Immature natural killer cell (primary cell): ENCODE measurements around the gene ASPG. TPM values are rescaled to one million over a fixed set of nuclear protein-coding genes. Genes with fewer than 3 reads are reported as not detected.

Experiments
- DNase-seq, 3 donors: peaks; one replicate each; pipeline ENCODE4 v3.0.0; 2022; ENCODE audit warnings: mixed read lengths in 1 of 3
- H3K27ac Mint-ChIP-seq, 6 donors: one replicate each; pipeline ENCODE4 v1.8.0; 2020; ENCODE audit warnings: mixed read lengths in 6 of 6, mild to moderate bottlenecking in 5 of 6, inconsistent platforms in 4 of 6, moderate library complexity in 3 of 6
- H3K27me3 Mint-ChIP-seq, 3 donors: one replicate each; pipeline ENCODE4 v1.8.0; 2020 to 2021; ENCODE audit warnings: low read depth in 3 of 3, mild to moderate bottlenecking in 3 of 3, mixed read lengths in 3 of 3, moderate library complexity in 3 of 3, inconsistent platforms in 1 of 3
- H3K36me3 Mint-ChIP-seq, 3 donors: one replicate each; pipeline ENCODE4 v1.8.0; 2020; ENCODE audit warnings: mixed read lengths in 3 of 3, inconsistent platforms in 2 of 3, mild to moderate bottlenecking in 2 of 3
- H3K4me1 Mint-ChIP-seq, 2 donors: one replicate each; pipeline ENCODE4 v1.8.0; 2020; ENCODE audit warnings: inconsistent platforms in 2 of 2, mild to moderate bottlenecking in 2 of 2, mixed read lengths in 2 of 2, moderate library complexity in 1 of 2
- H3K4me3 Mint-ChIP-seq, 5 donors: one replicate each; pipeline ENCODE4 v1.8.0; 2020; ENCODE audit warnings: mild to moderate bottlenecking in 5 of 5, mixed read lengths in 5 of 5, inconsistent platforms in 3 of 5, moderate library complexity in 3 of 5
- H3K9me3 Mint-ChIP-seq, 6 donors: one replicate each; pipeline ENCODE4 v1.8.0; 2020; ENCODE audit warnings: mild to moderate bottlenecking in 6 of 6, mixed read lengths in 6 of 6, inconsistent platforms in 4 of 6, moderate library complexity in 3 of 6
- polyA plus RNA-seq, 3 donors: library from polyadenylated mRNA; unstranded; fragments of 300-500 nt; fragmentation: Illumina TruSeq; gene quantifications; one replicate each; pipeline ENCODE4 v1.2.3, GENCODE V29; 2021

The ASPG gene
- polyA plus RNA-seq, 3 donors from 2014 or later, result not detected

GRCh38 chr14:104116756-104117340 is 31.3 kb downstream of the ASPG start:
- Mint-ChIP-seq H3K4me3 (no peak overlapping the region), H3K4me1 (no peaks in the 10 kb centered on the region), H3K27ac (no peak overlapping the region), H3K9me3 (no peaks in the 10 kb centered on the region), H3K36me3 (no peaks in the 10 kb centered on the region), H3K27me3 (peaks cover 8 to 10% (median 8%) of the 10 kb centered on the region in 3 donors)
- no peak for DNase-seq

DNA sequence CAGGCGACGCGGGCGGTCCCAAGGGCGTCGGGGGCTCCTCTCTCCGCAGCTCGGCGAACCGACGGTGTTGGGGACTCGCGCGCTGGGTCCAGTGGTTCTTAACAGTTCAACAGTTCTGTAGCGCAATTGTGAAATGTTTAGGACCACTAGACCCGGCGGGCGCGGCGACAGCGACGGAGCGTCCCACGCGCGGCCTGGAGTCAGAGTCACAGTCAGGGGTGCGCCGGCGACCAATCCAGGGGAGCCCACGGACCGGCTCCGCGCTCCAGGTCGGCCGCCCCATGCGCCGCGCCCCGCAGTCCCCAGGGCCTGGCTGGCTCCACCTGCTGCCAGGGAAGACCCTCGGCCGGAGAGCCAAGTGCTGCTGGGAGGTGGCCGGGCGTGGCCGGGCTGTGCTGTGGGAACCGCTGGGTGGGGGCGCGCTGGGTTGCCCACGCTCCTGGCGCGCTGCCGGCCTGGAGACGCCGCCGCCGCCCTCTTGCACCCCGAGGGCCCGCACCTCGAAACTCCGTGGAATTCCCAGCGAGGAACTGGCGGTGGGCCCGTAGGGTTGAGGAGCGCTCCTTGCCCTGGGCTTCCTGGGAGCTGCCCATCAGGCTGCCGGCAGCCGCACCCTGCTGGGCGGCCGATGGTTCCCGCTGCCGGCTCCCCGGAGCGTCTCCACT is 32.0 kb downstream of the ASPG start:
- Mint-ChIP-seq H3K36me3 (no peaks in the 10 kb centered on the region), H3K4me3 (peak overlapping the region in 1 of 5 donors; percentile 52), H3K27ac (no peak overlapping the region), H3K27me3 (peaks cover 8 to 10% (median 8%) of the 10 kb centered on the region in 3 donors), H3K9me3 (no peaks in the 10 kb centered on the region), H3K4me1 (no peaks in the 10 kb centered on the region)
- no peak for DNase-seq

- no peak for DNase-seq
- Mint-ChIP-seq H3K36me3 (no peaks in the 10 kb centered on the region), H3K4me1 (no peaks in the 10 kb centered on the region), H3K27ac (no peak overlapping the region), H3K27me3 (peaks cover 6 to 11% (median 10%) of the 10 kb centered on the region in 3 donors), H3K9me3 (no peaks in the 10 kb centered on the region), H3K4me3 (peak overlapping the region in 2 of 5 donors; percentile 1 to 40)
Observed at GRCh38 chr14:104118006-104118844, 32.7 kb downstream of the ASPG start.

GRCh38 chr14:104119119-104119487 is 33.6 kb downstream of the ASPG start:
- DNase-seq, result no peak
- Mint-ChIP-seq H3K4me1 (no peaks in the 10 kb centered on the region), H3K9me3 (peaks cover 0 to 6% (median 5%) of the 10 kb centered on the region in 6 donors), H3K4me3 (no peak overlapping the region), H3K27ac (no peak overlapping the region), H3K36me3 (peaks cover 0 to 4% (median 2%) of the 10 kb centered on the region in 3 donors), H3K27me3 (peaks cover 6 to 10% (median 9%) of the 10 kb centered on the region in 3 donors)

DNA sequence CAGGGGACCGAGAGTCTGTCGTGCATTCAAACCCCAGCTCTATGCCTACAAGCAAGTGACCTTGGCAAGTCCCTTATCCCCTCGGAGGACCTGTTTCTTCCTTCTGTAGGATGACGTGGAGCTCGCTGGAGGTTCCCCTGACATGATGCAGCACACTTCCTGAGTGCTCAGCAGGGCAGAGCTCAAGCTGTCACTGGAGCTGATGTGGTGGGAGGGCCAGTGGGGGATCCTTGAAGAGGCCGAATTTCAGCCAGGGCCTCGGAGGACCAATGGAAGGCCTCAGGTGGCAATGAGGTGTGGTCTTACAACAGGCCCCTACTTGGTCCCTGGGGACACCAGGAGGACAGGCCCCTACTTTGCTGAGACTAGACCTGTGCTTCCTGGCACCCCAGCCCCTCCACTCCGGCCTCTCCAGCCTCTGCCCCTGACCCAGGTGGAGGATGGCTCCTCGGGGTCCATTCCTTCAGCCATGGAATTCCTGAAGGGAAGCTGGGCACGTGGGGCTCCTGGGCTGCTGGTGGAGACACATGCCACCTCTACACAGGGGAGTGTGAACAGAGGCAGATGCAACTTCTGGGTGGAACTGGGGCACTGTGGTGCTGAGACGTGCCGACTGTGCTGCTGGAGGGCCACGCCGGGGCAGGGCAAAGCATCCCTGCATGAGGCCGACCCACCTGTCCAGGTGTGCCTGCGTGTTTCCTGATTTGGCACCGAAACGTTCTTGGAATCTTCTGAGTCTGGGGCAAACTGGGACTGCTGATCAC is 34.2 kb downstream of the ASPG start:
- H3K4me3 Mint-ChIP-seq, result peak overlapping the region in 1 of 5 donors; percentile 30
- peaks cover 6 to 9% (median 8%) of the 10 kb centered on the region in 3 donors for H3K27me3 Mint-ChIP-seq
- peaks cover 0 to 4% (median 3%) of the 10 kb centered on the region in 3 donors for H3K36me3 Mint-ChIP-seq
- no peaks in the 10 kb centered on the region for H3K4me1 Mint-ChIP-seq
- no peak overlapping the region for H3K27ac Mint-ChIP-seq
- peaks cover 0 to 9% (median 5%) of the 10 kb centered on the region in 6 donors for H3K9me3 Mint-ChIP-seq
- DNase-seq, result no peak

DNA sequence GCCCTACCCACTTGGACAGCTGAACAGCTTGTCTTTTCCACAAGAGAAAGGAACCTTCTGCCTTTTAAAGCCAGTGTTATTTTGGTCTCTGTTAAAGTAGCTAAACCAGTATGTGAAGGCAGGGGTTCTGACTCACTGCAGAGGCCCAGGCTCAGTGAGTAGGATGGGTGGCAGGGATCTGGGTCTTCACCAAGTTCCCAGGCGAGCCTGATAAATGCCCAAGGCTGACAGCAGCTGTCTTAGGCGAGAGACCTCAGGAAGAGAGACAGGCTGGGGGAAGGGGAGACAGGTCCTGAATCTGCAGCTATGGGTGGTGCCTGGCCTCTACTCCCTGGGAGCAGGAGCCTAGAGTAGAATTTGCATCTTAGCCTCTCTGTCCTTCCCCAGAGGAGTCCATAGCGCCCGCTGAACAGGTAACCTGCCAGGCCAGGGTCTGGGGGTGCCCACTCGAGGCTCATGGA is 34.8 kb downstream of the ASPG start:
- no peak overlapping the region for H3K27ac Mint-ChIP-seq
- H3K4me1 Mint-ChIP-seq, result no peaks in the 10 kb centered on the region
- DNase-seq, result no peak
- H3K9me3 Mint-ChIP-seq, result peaks cover 0 to 14% (median 9%) of the 10 kb centered on the region in 6 donors
- peaks cover 6 to 13% (median 6%) of the 10 kb centered on the region in 3 donors for H3K27me3 Mint-ChIP-seq
- H3K36me3 Mint-ChIP-seq, result peaks cover 0 to 4% (median 3%) of the 10 kb centered on the region in 3 donors
- peak overlapping the region in 1 of 5 donors; percentile 30 for H3K4me3 Mint-ChIP-seq

- Mint-ChIP-seq H3K4me3 (no peak overlapping the region), H3K27me3 (peaks cover 2 to 13% (median 3%) of the 10 kb centered on the region in 3 donors), H3K9me3 (peaks cover under 1 to 19% (median 10%) of the 10 kb centered on the region in 6 donors), H3K4me1 (no peaks in the 10 kb centered on the region), H3K36me3 (peaks cover 0 to 4% (median 3%) of the 10 kb centered on the region in 3 donors), H3K27ac (no peak overlapping the region)
- DNase-seq, result no peak
Observed at GRCh38 chr14:104121142-104121541, 35.6 kb downstream of the ASPG start.

- Mint-ChIP-seq H3K9me3 (peaks cover 5 to 19% (median 11%) of the 10 kb centered on the region in 6 donors), H3K36me3 (peaks cover 0 to 4% (median 3%) of the 10 kb centered on the region in 3 donors), H3K27ac (no peak overlapping the region), H3K4me3 (no peak overlapping the region), H3K4me1 (no peaks in the 10 kb centered on the region), H3K27me3 (peaks cover 0 to 17% (median 2%) of the 10 kb centered on the region in 3 donors)
- DNase-seq, result no peak
Observed at GRCh38 chr14:104123879-104124278, 38.4 kb downstream of the ASPG start.

GRCh38 chr14:104125011-104125410 is 39.5 kb downstream of the ASPG start:
- peaks cover under 1 to 21% (median 1%) of the 10 kb centered on the region in 3 donors for H3K27me3 Mint-ChIP-seq
- H3K4me1 Mint-ChIP-seq, result no peaks in the 10 kb centered on the region
- no peak overlapping the region for H3K27ac Mint-ChIP-seq
- no peak overlapping the region for H3K4me3 Mint-ChIP-seq
- no peak for DNase-seq
- H3K36me3 Mint-ChIP-seq, result peaks cover 3 to 7% (median 3%) of the 10 kb centered on the region in 3 donors
- peaks cover 5 to 26% (median 18%) of the 10 kb centered on the region in 6 donors for H3K9me3 Mint-ChIP-seq

DNA sequence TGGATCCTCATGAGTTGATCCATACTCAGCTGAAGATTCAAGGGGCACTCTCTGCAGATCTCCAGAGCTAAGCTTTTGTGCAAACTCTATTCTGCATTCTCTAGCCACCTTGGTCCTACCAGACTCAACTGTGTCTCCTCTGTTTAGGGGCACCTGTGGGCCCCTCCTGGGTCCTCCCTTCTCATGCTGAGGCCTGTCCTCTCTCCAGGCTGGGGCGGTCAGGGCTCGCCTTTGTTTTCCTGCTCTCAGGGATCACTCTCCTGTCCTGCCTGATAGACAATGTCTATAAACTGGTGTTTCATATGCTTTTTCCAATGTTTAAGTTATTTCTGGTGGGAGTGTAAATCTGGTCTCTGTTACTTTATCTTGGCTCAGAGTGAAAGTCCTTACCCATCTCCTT is 41.3 kb downstream of the ASPG start:
- H3K4me3 Mint-ChIP-seq, result no peak overlapping the region
- H3K4me1 Mint-ChIP-seq, result no peaks in the 10 kb centered on the region
- no peak overlapping the region for H3K27ac Mint-ChIP-seq
- H3K9me3 Mint-ChIP-seq, result peaks cover 5 to 30% (median 21%) of the 10 kb centered on the region in 6 donors
- H3K36me3 Mint-ChIP-seq, result peaks cover 3 to 8% (median 3%) of the 10 kb centered on the region in 3 donors
- DNase-seq, result no peak
- H3K27me3 Mint-ChIP-seq, result peaks cover 2 to 19% (median 4%) of the 10 kb centered on the region in 3 donors

- Mint-ChIP-seq H3K27me3 (peaks cover 4 to 19% (median 6%) of the 10 kb centered on the region in 3 donors), H3K36me3 (peaks cover 3 to 5% (median 3%) of the 10 kb centered on the region in 3 donors), H3K27ac (no peak overlapping the region), H3K4me1 (no peaks in the 10 kb centered on the region), H3K4me3 (no peak overlapping the region), H3K9me3 (peaks cover 5 to 25% (median 17%) of the 10 kb centered on the region in 6 donors)
- no peak for DNase-seq
Observed at GRCh38 chr14:104128981-104129380, 43.5 kb downstream of the ASPG start.

GRCh38 chr14:104129556-104129955 is 44.1 kb downstream of the ASPG start:
- Mint-ChIP-seq H3K27ac (no peak overlapping the region), H3K4me1 (no peaks in the 10 kb centered on the region), H3K9me3 (peaks cover 3 to 21% (median 15%) of the 10 kb centered on the region in 6 donors), H3K4me3 (no peak overlapping the region), H3K27me3 (peaks cover 4 to 19% (median 6%) of the 10 kb centered on the region in 3 donors), H3K36me3 (peaks cover 0 to 5% (median 3%) of the 10 kb centered on the region in 3 donors)
- DNase-seq, result no peak
